AG09309 (cell line): ENCODE measurements around the gene CCL13.

ENCODE experiments used
- DNase-seq: peaks from one replicate; pipeline ENCODE4 v3.0.0-alpha.2; 2010; ENCODE audit warnings: low read depth
- H3K4me3 ChIP-seq: 2 replicates; pipeline ENCODE4 v1.5.1; 2011; ENCODE audit warnings: mild to moderate bottlenecking, low read depth, low read length, moderate library complexity; ENCODE audit not compliant: control insufficient read depth
- TF ChIP-seq, protein P1 (sequence below): IDR thresholded peaks from 2 replicates; pipeline ENCODE4 v1.5.1; 2011; ENCODE audit warnings: mild to moderate bottlenecking, low read depth, low read length, inconsistent platforms; ENCODE audit not compliant: insufficient read depth, control insufficient read depth; ENCODE audit errors: missing control alignments

The CCL13 gene

DNA sequence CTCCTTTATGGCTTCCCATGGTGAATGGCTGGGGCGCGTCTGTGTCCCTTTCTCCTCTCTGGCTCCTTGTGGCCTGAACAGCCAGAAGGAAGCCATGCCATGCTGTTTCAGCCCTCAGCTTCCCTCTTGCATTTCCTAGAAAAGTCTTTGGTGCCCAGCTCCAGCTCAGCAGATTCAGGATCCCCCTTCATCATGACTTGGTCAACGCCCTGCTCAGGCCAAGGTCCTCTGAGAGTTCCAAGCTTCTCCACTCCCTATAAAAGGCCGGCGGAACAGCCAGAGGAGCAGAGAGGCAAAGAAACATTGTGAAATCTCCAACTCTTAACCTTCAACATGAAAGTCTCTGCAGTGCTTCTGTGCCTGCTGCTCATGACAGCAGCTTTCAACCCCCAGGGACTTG, at the start of gene CCL13:
Gene CCL13 (plus strand): TSS at position 287 of the 400 bp plus-strand sequence. CDS start 47 bp downstream, at position 334.
- no peak for DNase-seq
- TF ChIP-seq, protein P1, sequence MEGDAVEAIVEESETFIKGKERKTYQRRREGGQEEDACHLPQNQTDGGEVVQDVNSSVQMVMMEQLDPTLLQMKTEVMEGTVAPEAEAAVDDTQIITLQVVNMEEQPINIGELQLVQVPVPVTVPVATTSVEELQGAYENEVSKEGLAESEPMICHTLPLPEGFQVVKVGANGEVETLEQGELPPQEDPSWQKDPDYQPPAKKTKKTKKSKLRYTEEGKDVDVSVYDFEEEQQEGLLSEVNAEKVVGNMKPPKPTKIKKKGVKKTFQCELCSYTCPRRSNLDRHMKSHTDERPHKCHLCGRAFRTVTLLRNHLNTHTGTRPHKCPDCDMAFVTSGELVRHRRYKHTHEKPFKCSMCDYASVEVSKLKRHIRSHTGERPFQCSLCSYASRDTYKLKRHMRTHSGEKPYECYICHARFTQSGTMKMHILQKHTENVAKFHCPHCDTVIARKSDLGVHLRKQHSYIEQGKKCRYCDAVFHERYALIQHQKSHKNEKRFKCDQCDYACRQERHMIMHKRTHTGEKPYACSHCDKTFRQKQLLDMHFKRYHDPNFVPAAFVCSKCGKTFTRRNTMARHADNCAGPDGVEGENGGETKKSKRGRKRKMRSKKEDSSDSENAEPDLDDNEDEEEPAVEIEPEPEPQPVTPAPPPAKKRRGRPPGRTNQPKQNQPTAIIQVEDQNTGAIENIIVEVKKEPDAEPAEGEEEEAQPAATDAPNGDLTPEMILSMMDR: no peak
- H3K4me3 ChIP-seq: no peak within 1 kb of the TSS

DNA sequence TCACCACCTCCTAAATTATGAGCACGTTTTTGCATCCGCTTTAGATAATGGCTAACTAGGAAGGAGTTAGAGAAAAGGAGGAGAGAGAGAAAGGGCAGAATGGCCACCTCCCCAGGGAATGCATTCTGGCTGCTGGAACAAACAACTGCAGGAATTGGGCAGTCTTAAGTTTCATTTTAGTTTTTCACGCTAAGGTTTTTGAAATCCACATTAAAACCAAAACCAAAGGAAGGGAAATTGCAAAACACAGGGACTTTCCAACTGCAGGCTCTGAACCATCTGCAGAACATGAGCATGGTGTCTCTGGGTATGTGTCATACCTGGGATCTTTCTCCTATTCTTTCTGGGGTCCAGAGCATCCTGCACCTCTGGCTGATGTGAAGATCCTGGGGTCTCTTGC, 49.2 kb upstream of the CCL13 start:
- no peak overlapping the region for H3K4me3 ChIP-seq
- peak; percentile 70 for DNase-seq
- TF ChIP-seq, protein P1: no peak

DNA sequence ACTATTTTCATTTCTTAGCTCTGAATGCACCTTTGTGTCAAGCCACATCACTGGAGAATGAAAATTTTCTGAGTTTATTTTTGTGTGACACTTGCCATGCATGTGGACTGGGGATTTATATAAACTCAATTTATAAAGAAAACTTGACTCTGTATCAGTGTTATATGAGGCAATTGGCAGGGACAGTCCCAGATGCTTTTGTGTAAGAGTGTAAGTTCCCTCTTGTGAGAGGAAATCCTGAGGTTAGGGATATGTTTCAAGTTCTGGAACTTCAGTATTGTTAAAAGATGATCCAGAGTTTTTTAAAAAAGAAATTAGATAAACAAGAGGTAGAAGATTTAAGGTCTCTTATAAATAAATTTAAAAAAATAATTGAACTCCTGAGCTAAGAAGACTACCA, 47.9 kb upstream of the CCL13 start:
- DNase-seq: no peak
- TF ChIP-seq, protein P1: no peak
- H3K4me3 ChIP-seq: no peak overlapping the region

DNA sequence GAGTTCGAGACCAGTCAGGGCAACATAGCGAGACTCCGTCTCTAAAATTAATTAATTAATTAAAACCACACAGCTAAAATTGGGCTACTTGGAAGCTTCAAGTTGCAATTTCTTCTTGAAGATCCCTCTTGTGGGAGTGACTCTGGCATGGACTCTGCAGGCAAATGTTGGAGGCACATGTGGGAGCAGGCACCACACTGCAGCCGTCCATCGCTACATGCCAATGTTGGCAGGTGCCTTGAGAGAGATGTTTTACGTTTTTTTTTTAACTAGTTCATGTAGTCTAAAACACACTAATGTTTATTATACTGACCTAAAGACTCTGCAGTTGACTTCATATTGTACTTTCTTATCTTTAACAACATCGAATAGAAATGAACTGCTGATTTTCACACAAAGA, 45.0 kb upstream of the CCL13 start:
- no peak overlapping the region for H3K4me3 ChIP-seq
- TF ChIP-seq, protein P1: no peak

DNA sequence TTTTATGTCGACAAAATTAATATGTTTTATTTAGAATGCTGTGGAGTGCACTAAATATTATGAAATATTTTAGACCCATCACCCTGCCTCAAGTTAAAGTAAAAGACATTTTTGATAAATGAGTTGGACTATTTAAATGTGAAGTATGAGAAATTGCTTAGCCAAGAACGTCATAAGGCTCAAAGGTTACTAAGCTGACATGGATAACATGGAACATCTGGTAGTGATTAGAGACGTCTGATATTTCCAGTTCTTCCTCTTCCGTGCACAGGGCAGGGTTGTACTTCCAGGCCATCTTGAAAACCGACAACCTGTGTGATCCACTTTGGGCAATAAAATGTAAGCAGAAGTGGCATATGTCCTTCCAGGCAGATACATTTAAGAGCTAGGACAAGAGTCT, 44.2 kb upstream of the CCL13 start:
- H3K4me3 ChIP-seq: no peak overlapping the region
- peak; percentile 75 for DNase-seq
- TF ChIP-seq, protein P1: no peak

More for the DNA sequence above, 45.0 kb upstream of the CCL13 start:
- no peak for DNase-seq

DNA sequence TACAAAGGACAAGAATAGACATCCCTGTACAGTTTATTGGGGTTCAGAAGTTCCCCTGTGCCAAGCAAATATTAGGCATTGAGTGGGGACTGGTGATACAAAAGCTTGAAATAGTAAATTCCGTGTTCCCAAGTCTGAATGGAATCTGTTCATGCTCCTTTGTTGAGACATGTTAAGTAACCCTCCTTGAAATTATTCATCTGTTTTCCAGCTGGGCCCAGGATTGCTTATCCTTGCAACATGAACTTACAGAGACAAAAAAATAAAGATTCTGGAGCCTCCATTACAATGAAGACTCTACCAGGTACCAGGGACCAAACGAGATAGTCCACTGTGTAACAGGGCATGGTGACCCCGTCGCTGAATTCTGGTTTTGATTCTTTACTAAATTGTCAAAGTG, 43.1 kb upstream of the CCL13 start:
- peak; percentile 63 for DNase-seq
- H3K4me3 ChIP-seq: no peak overlapping the region
- TF ChIP-seq, protein P1: no peak

DNA sequence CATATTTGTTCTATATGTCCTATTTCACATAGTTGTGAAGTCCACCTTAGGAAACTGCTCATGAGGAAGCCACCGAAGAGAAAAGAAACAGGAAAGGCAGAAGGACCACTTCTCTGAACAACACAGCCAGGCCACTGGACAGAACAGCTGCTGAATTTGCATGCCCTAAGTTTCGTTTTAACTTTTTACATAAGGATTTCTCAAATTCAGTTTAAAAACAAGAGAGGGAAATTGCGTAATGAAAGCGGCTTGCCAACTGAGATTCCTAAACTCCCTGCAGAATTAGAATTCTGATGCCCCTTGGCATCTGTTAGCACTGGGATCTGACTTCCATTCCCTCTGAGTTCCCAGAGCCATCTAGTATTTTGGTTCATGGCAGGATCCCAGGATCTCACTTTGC, 42.0 kb upstream of the CCL13 start:
- peak; percentile 66 for DNase-seq
- TF ChIP-seq, protein P1: no peak
- no peak overlapping the region for H3K4me3 ChIP-seq
